GM19463 (cell line): ENCODE measurements around the gene SLC2A1.
"Not testable (repeated sequence)": the region's sequence is repeated elsewhere in the genome, so short reads cannot be mapped to it uniquely, and the experiment has no call there.

ENCODE experiments used
- ATAC-seq: cut with Tn5 transposase; IDR thresholded peaks from one replicate; pipeline ENCODE4 v1.9.1; 2021; ENCODE audit warnings: mild to moderate bottlenecking, moderate library complexity; ENCODE audit not compliant: unreplicated experiment

The SLC2A1 gene

DNA sequence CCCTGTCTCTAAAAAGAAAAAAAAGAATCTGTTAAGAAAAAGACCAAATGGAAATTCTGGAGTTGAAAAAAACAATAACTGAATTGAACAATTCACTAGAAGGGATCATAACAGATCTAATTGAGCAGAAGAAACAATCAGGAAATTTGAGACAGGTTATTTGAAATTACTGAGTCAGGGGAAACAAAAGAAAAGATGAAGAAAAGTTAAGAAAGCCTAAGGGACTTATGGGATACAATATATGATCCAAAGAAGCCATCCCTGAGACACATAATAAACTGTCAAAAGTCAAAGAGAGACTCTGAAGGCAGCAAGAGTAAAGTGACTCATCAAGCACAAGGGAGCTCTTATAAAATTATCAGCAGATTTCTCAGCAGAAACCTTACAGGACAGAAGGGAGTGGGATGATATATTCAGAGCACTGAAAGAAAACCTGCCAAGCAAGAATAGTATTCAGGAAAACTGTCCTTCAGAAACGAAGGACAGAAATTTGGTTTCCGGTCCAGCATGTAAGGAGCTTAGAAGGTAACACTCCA lies 44.5 kb downstream of the SLC2A1 start:
- ATAC-seq = no peak

GRCh38 chr1:42913426-42914091 lies 45.1 kb downstream of the SLC2A1 start:
- no peak for ATAC-seq

DNA sequence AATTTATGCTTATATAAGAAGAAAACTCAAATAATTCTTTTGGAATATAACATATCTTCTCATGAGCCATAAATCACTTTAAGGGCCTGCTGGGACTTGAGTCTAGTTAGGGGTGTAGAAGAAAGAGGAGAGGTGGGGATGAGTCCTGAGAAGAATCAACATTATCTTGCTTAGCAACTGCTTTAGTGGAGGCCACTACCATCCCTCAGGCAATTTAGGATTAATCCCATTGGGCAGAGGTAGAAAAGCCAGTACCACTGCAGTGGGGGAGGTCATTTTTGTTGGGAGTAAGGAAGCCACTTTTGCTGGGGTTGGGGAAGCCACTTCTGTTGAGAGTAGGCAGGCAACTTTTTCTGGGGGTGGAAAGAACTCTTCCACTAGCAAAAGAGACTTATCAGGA lies 47.7 kb downstream of the SLC2A1 start:
- no peak for ATAC-seq

GRCh38 chr1:42908046-42908445 lies 50.6 kb downstream of the SLC2A1 start:
- ATAC-seq = no peak

GRCh38 chr1:42904434-42904833 lies 54.2 kb downstream of the SLC2A1 start:
- no peak for ATAC-seq

DNA sequence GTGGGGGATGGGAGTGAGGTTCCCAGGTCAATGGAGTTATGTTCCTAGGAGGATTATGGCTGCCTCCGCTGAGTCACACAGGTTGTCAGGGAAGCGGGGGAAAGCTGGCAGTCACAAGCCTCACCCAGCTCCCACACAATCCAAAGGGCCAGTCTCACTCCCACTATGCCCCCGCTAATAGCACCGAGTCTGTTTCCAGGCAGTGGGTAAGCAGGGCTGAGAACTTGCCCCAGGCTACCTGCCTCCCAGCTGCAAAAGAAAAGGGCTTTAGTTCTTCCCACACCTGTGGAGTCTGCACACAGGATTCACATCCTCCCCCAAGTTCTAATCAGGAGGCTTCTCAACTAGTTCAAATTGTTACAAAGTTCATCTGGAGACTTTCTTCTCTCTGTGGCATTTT lies 58.7 kb downstream of the SLC2A1 start:
- ATAC-seq = not testable (repeated sequence)

GRCh38 chr1:42891465-42892138 lies 67.1 kb downstream of the SLC2A1 start:
- ATAC-seq = no peak

DNA sequence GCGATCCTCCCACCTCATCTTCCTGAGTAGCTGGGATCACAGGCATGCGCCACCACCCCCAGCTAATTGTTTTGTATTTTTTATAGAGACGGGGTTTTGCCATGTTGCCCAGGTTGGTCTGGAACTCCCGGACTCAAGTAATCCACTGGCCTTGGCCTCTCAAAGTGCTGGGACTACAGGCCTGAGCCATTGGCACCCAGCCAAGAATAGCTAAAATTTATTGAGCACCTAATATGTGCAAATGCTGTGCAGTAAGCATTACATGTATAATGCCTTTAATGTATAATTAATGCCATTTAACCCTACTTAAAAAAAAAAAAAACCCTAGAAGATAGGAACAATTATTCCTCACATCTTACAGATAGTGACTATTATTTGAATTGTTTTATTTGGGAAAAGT lies 69.4 kb downstream of the SLC2A1 start:
- ATAC-seq = no peak

DNA sequence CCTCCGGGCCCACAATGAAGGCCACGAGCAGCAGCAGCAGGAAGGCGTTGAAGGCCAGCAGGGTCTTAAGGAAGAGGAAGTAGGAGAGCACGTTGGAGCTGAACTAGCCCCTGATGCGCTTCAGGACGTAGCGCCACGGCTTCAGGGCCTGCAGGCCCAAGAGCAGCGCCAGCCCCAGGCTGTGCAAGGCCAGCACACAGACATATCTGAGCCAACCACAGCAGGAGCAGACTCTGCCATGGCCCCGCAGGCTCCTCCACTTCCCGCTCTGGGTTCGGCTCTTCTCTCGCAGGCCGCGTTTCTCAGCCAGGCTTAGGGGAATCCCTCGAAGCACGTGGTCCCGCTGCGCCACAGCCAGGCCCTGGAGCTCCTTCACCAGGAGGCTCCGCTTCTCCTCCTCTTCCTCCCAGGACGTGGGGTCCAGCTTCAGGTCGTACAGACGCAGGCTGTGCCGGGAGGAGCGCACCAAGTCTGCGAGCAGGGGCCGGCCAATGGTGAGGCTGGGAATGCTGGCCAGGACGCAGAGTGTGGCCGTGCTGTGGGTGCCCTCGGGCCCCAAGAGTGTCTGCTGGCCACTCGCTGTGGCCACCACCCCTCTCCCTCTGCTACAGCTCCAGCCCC lies 70.5 kb downstream of the SLC2A1 start:
- no peak for ATAC-seq

GRCh38 chr1:42887366-42887765 lies 71.3 kb downstream of the SLC2A1 start:
- no peak for ATAC-seq

DNA sequence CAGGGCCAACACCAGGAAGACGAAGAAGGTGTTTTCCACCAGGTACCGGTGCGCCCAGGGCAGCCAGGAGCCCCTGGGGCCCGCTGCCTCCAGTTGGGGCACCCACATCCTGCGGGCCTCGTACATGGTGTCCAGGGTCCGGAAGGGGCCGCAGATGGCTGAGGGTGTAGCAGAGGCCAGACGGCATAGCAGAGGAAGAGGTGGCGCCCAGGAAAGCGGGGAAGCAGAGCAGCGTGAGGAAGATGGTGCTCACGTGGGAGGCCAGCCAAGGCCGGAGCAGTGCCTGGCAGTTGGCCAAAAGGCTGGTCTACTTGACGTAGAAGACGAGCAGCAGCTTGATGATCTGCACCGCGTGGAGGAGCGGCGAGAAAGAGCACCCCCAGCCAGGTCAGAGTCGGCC lies 71.9 kb downstream of the SLC2A1 start:
- ATAC-seq = no peak

DNA sequence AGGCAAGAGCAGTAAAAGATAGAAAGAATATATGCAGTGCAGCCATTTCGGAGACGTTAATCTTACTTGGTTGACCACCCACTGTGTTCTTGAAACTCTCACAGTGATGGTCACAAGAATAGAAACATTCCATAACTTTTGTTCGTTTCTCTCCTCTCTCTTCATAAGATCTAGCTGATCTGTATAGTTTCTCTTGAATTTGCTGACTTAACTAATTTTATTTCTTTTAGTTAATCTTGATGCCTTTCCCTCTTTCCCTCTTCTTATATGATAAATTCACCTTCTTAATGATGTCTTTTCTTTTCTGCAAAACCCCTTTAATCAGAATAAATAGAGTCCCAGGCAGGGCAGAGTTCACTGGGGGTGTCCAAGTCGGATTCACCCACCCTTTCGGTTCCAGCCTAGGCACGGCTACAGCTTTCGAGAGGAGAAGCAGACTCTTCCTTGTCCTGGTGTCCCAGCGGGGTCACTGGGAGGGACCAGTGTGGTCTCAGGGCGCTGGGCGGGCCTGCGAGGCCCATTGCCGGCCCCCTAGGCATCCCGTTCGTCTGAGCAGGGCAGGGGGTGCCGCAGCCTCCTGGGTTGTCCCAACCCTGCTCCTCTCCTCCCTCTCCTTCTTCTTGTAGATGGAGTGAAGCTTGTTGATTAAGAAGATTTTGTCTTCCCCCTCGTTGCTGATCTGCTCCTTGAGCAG lies 72.5 kb downstream of the SLC2A1 start:
- no peak for ATAC-seq

DNA sequence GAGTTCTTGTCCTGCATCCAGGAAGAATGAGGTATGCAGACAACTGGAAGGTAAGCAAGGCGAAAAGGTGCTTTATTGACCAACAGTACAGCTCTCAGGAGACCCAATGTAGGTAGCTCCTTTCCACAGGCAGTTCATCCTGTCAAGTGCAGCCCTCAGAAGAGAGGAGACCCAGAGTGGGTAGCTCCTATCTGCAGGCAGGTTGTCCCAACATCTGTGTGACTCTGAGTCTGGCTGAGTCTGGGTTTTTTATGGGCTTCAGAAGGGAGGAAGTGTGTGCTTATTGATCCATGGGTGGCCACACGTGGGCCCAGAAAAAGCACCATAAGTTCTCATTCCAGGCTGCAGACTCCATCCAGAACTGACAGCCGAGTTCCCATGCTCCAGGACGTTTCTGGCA lies 78.3 kb downstream of the SLC2A1 start:
- ATAC-seq = no peak

DNA sequence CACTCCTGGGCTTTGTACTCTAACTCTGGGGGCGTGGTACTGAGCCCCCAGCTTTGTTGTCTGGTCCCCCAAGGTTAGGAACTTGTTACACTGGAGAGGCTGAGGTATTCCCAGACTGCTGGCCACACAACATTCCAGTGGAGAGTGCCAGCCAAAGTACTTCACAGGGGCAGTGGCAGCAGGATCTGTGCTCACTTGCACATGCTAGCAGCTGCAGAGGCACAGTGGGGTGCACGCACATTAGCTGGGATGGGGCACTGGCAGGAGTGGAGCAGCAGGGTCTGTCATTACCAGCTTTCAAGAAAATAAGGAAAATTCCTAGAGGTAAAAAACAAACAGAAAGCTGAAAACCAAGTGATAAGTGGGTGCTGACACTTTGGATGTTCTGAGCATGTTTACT lies 81.3 kb downstream of the SLC2A1 start:
- ATAC-seq = no peak

GRCh38 chr1:42876009-42876408 lies 82.7 kb downstream of the SLC2A1 start:
- ATAC-seq = no peak
